CD14-positive monocyte (primary cell): ENCODE data around the gene DMBX1. TPM values are rescaled to one million over a fixed set of nuclear protein-coding genes. Genes with fewer than 3 reads are reported as not detected.

ENCODE experiments used
- DNase-seq, 3 donors: peaks; one replicate each; pipeline ENCODE4 v3.0.0-alpha.2; 2011 to 2022
- H2AFZ ChIP-seq: 2 replicates; pipeline ENCODE4 v1.6.0; 2012; ENCODE audit warnings: mild to moderate bottlenecking, low read depth, low read length, inconsistent platforms; ENCODE audit not compliant: insufficient read depth, poor library complexity, severe bottlenecking
- H3K27ac ChIP-seq, 2 donors: 1 replicate in 1 of 2; 2 replicates in 1 of 2; pipeline ENCODE4 v1.5.1; 2012 to 2013; ENCODE audit warnings: low read length in 2 of 2, control low read depth in 1 of 2, inconsistent platforms in 1 of 2, low read depth in 1 of 2, mild to moderate bottlenecking in 1 of 2
- H3K27me3 ChIP-seq, 2 donors: one replicate each; pipeline versions ENCODE4 v1.6.0 to v1.6.1; 2011 to 2013; ENCODE audit warnings: low read length in 2 of 2; ENCODE audit not compliant: control insufficient read depth in 2 of 2, insufficient read depth in 2 of 2
- H3K36me3 ChIP-seq, 2 donors: replicated peaks in 1 of 2; 1 replicate in 1 of 2; 2 replicates in 1 of 2; pipeline versions ENCODE4 v1.5.1 to v1.6.1; 2012 to 2013; ENCODE audit warnings: low read length in 2 of 2, control low read depth in 1 of 2, inconsistent platforms in 1 of 2, mild to moderate bottlenecking in 1 of 2; ENCODE audit not compliant: insufficient read depth in 2 of 2, control insufficient read depth in 1 of 2
- H3K4me1 ChIP-seq, 2 donors: 1 replicate in 1 of 2; 2 replicates in 1 of 2; pipeline versions ENCODE4 v1.5.1 to v1.6.1; 2012 to 2013; ENCODE audit warnings: low read length in 2 of 2, control low read depth in 1 of 2, inconsistent platforms in 1 of 2, mild to moderate bottlenecking in 1 of 2, moderate library complexity in 1 of 2; ENCODE audit not compliant: insufficient read depth in 2 of 2, control insufficient read depth in 1 of 2
- H3K4me2 ChIP-seq: replicated peaks from 2 replicates; pipeline ENCODE3; 2012; ENCODE audit warnings: low read length, moderate library complexity, mild to moderate bottlenecking; ENCODE audit not compliant: poor library complexity, severe bottlenecking; ENCODE audit errors: extremely low read depth
- H3K4me3 ChIP-seq, 3 experiments: fragments of 200-600 bp in 1 of 3; sonication (generic) in 1 of 3; replicated peaks in 1 of 3; 1 replicate in 2 of 3; 2 replicates in 1 of 3; pipeline ENCODE4 v1.5.1; 2011 to 2013; ENCODE audit warnings: low read length in 3 of 3, mild to moderate bottlenecking in 3 of 3, control low read depth in 2 of 3, low read depth in 2 of 3, inconsistent platforms in 1 of 3, moderate library complexity in 1 of 3
- H3K79me2 ChIP-seq: 2 replicates; pipeline ENCODE4 v1.6.0; 2012; ENCODE audit warnings: mild to moderate bottlenecking, control low read depth, inconsistent platforms, low read length, moderate library complexity; ENCODE audit not compliant: insufficient read depth
- H3K9ac ChIP-seq: 2 replicates; pipeline ENCODE4 v1.6.0; 2017; ENCODE audit warnings: low read length, mild to moderate bottlenecking; ENCODE audit not compliant: insufficient read depth, poor library complexity, severe bottlenecking
- H3K9me3 ChIP-seq, 2 donors: replicated peaks in 1 of 2; 1 replicate in 1 of 2; 2 replicates in 1 of 2; pipeline versions ENCODE4 v1.5.1 to v1.6.1; 2012 to 2013; ENCODE audit warnings: low read length in 2 of 2, control low read depth in 1 of 2; ENCODE audit not compliant: control insufficient read depth in 1 of 2, insufficient read depth in 1 of 2
- H4K20me1 ChIP-seq: 2 replicates; pipeline ENCODE4 v1.6.0; 2012; ENCODE audit warnings: mild to moderate bottlenecking, low read length, control low read depth, moderate library complexity; ENCODE audit not compliant: insufficient read depth
- H3K27ac Mint-ChIP-seq, 7 donors: one replicate each; pipeline ENCODE4 v1.8.0; 2020; ENCODE audit warnings: mild to moderate bottlenecking in 7 of 7, mixed read lengths in 7 of 7, moderate library complexity in 6 of 7, inconsistent platforms in 2 of 7
- H3K27me3 Mint-ChIP-seq, 3 donors: one replicate each; pipeline ENCODE4 v1.8.0; 2021 to 2022; ENCODE audit warnings: low read depth in 3 of 3, mild to moderate bottlenecking in 3 of 3, mixed read lengths in 3 of 3, moderate library complexity in 3 of 3, inconsistent platforms in 1 of 3
- H3K36me3 Mint-ChIP-seq, 2 donors: one replicate each; pipeline ENCODE4 v1.8.0; 2020; ENCODE audit warnings: mixed read lengths in 2 of 2, inconsistent platforms in 1 of 2, mild to moderate bottlenecking in 1 of 2
- H3K4me1 Mint-ChIP-seq: one replicate; pipeline ENCODE4 v1.8.0; 2020; ENCODE audit warnings: mild to moderate bottlenecking, mixed read lengths
- H3K4me3 Mint-ChIP-seq, 2 donors: one replicate each; pipeline ENCODE4 v1.8.0; 2020; ENCODE audit warnings: mild to moderate bottlenecking in 2 of 2, mixed read lengths in 2 of 2, moderate library complexity in 1 of 2
- H3K9me3 Mint-ChIP-seq, 7 donors: one replicate each; pipeline ENCODE4 v1.8.0; 2020 to 2022; ENCODE audit warnings: mixed read lengths in 7 of 7, mild to moderate bottlenecking in 6 of 7, moderate library complexity in 6 of 7, inconsistent platforms in 2 of 7
- CTCF ChIP-seq: fragments of 200-600 bp; IDR thresholded peaks from one replicate; pipeline ENCODE4 v1.8.0; 2022; ENCODE audit warnings: antibody characterized with exemption, mild to moderate bottlenecking
- WGBS: methylation state at CpG from one replicate; pipeline ENCODE4 v1.1.5; 2013; ENCODE audit warnings: missing lambda C conversion rate; ENCODE audit not compliant: insufficient coverage; 5-methylcytosine and 5-hydroxymethylcytosine counted together
- intact Hi-C, 2 donors: fragments of 100-400 bp; cut with micrococcal nuclease; formaldehyde crosslinking; loops; one replicate each; pipeline versions ENCODE4 v1.15.0 to v1.15.1; 2023
- polyA plus RNA-seq, 3 donors: library from polyadenylated mRNA; depleted of rRNA in 1 of 3; unstranded in 2 of 3; stranded (reverse) in 1 of 3; fragments of 300-500 nt in 2 of 3; fragments of >200 nt in 1 of 3; fragmentation: Illumina TruSeq in 2 of 3; gene quantifications; 1 replicate in 2 of 3; 2 replicates in 1 of 3; pipeline ENCODE4 v1.2.3, GENCODE V29; 2012 to 2021

DMBX1 gene
- polyA plus RNA-seq, 3 donors, result not detected

- intact Hi-C loops, result no loop called here
- no peak overlapping the region for H3K4me2 ChIP-seq
- H3K27me3 Mint-ChIP-seq, result peaks cover 63 to 72% (median 66%) of the 10 kb centered on the region in 3 donors
- peaks cover 5% of the 10 kb centered on the region for H3K4me1 Mint-ChIP-seq
- H4K20me1 ChIP-seq, result no peaks in the 10 kb centered on the region
- peaks cover 3 to 6% of the 10 kb centered on the region in 2 donors for H3K36me3 Mint-ChIP-seq
- H3K4me1 ChIP-seq, result peaks cover 3 to 7% of the 10 kb centered on the region in 2 donors
- peaks cover 0 to 24% (median 3%) of the 10 kb centered on the region in 7 donors for H3K9me3 Mint-ChIP-seq
- no peak overlapping the region for H3K9ac ChIP-seq
- peaks cover 0 to 23% of the 10 kb centered on the region in 2 donors for H3K9me3 ChIP-seq
- peaks cover 48 to 62% of the 10 kb centered on the region in 2 donors for H3K27me3 ChIP-seq
- H3K27ac Mint-ChIP-seq, result no peak overlapping the region
- peak overlapping the region in 1 of 2 donors; percentile 37 for H3K4me3 Mint-ChIP-seq
- H3K79me2 ChIP-seq, result no peaks in the 10 kb centered on the region
- DNase-seq, result no peak
- no peak overlapping the region for H3K27ac ChIP-seq
- no CpG with 5 or more reads among the region's 1 CpG for WGBS
- no peak overlapping the region for H2AFZ ChIP-seq
- no peak for TF ChIP-seq CTCF
- H3K36me3 ChIP-seq, result no peaks in the 10 kb centered on the region
- H3K4me3 ChIP-seq, result no peak overlapping the region
These were observed 5.3 kb downstream of the DMBX1 start for GRCh38 chr1:46494910-46495309.

GRCh38 chr1:46495778-46496177 is 6.1 kb downstream of the DMBX1 start:
- 89% methylated on average over 2 of the region's 2 CpGs for WGBS
- Mint-ChIP-seq H3K27me3 (peaks cover 54 to 63% (median 58%) of the 10 kb centered on the region in 3 donors), H3K27ac (peak overlapping the region in 1 of 7 donors; percentile 28), H3K4me1 (no peaks in the 10 kb centered on the region), H3K4me3 (peak overlapping the region in 1 of 2 donors; percentile 6), H3K36me3 (peaks cover 0 to 3% of the 10 kb centered on the region in 2 donors), H3K9me3 (peaks cover 0 to 21% (median 0%) of the 10 kb centered on the region in 7 donors)
- no peak overlapping the region for H3K27ac ChIP-seq
- H3K4me3 ChIP-seq, result no peak overlapping the region
- peaks cover 0 to 15% of the 10 kb centered on the region in 2 donors for H3K9me3 ChIP-seq
- H3K4me1 ChIP-seq, result no peaks in the 10 kb centered on the region
- H3K27me3 ChIP-seq, result peaks cover 42 to 55% of the 10 kb centered on the region in 2 donors
- H3K36me3 ChIP-seq, result no peaks in the 10 kb centered on the region
- no peak for TF ChIP-seq CTCF
- H3K4me2 ChIP-seq, result no peak overlapping the region
- H3K9ac ChIP-seq, result no peak overlapping the region
- H3K79me2 ChIP-seq, result no peaks in the 10 kb centered on the region
- intact Hi-C loops, result no loop called here
- no peak overlapping the region for H2AFZ ChIP-seq
- H4K20me1 ChIP-seq, result no peaks in the 10 kb centered on the region
- DNase-seq, result no peak
